ENCODE measurements around the gene CD46. TPM values are rescaled to one million over a fixed set of nuclear protein-coding genes. Genes with fewer than 3 reads are reported as not detected.

The CD46 gene
- total and polyA plus RNA-seq, 9 donors: 78.8 to 165 (median 121) TPM

- intact Hi-C loops (cut with DNase I): loop anchor here in 2 of 4 donors (2.0 to 10.0 kb wide), 3 partner anchors 39 to 137 kb away; no protein-coding TSS in a partner anchor
- no peak for TF ChIP-seq CTCF (IDR thresholded peaks at IDR 0.05)
- TF ChIP-seq EP300 (IDR thresholded peaks at IDR 0.05): no peak
- no peak for TF ChIP-seq POLR2A (IDR thresholded peaks at IDR 0.05)
- Histone ChIP-seq H3K9me3 (no peaks in the 10 kb centered on the region), H3K27ac (peak overlapping the region in 1 of 2 donors; percentile 8), H3K27me3 (no peaks in the 10 kb centered on the region), H3K4me3 (no peak overlapping the region), H3K36me3 (no peaks in the 10 kb centered on the region), H3K4me1 (ENCODE audit: insufficient read depth) (peaks cover 24% of the 10 kb centered on the region)
- peak in 1 of 5 donors; percentile 2 for DNase-seq
- WGBS, 3 donors: 74 to 82% (median 77%) methylated on average over 5 of the region's 5 CpGs
Measured at GRCh38 chr1:207828046-207828445, 76.2 kb downstream of the CD46 start.

GRCh38 chr1:207828485-207829158 is 76.8 kb downstream of the CD46 start:
- H3K9me3 ChIP-seq: no peaks in the 10 kb centered on the region
- peaks cover 24% of the 10 kb centered on the region for H3K4me1 ChIP-seq (ENCODE audit: insufficient read depth)
- TF ChIP-seq CTCF (IDR thresholded peaks at IDR 0.05) (peak; percentile 36 to 79 (median 68)), EP300 (IDR thresholded peaks at IDR 0.05) (no peak)
- H3K4me3 ChIP-seq: no peak overlapping the region
- no peaks in the 10 kb centered on the region for H3K27me3 ChIP-seq
- 55 to 64% (median 63%) methylated on average over 2 of the region's 2 CpGs for WGBS, 3 donors
- peak overlapping the region in 1 of 2 donors; percentile 8 for H3K27ac ChIP-seq
- no peaks in the 10 kb centered on the region for H3K36me3 ChIP-seq
- intact Hi-C loops (cut with DNase I): loop anchor here in 2 of 4 donors (2.0 to 10.0 kb wide), 3 partner anchors 38 to 136 kb away; no protein-coding TSS in a partner anchor
- DNase-seq: peak; percentile 59 to 76 (median 64)

GRCh38 chr1:207829576-207829975 is 77.7 kb downstream of the CD46 start:
- no peaks in the 10 kb centered on the region for H3K9me3 ChIP-seq
- H3K36me3 ChIP-seq: no peaks in the 10 kb centered on the region
- no peak overlapping the region for H3K27ac ChIP-seq
- H3K4me1 ChIP-seq (ENCODE audit: insufficient read depth): peaks cover 22% of the 10 kb centered on the region
- no peak for DNase-seq
- no peak overlapping the region for H3K4me3 ChIP-seq
- intact Hi-C loops (cut with DNase I): loop anchor here in 2 of 4 donors (2.0 to 10.0 kb wide), 3 partner anchors 37 to 135 kb away; no protein-coding TSS in a partner anchor
- H3K27me3 ChIP-seq: no peaks in the 10 kb centered on the region
- TF ChIP-seq EP300 (IDR thresholded peaks at IDR 0.05) (no peak), CTCF (IDR thresholded peaks at IDR 0.05) (no peak), POLR2A (IDR thresholded peaks at IDR 0.05) (no peak)

- Histone ChIP-seq H3K9me3 (no peaks in the 10 kb centered on the region), H3K27me3 (no peaks in the 10 kb centered on the region), H3K4me1 (ENCODE audit: insufficient read depth) (peaks cover 11% of the 10 kb centered on the region), H3K4me3 (no peak overlapping the region), H3K36me3 (no peaks in the 10 kb centered on the region), H3K27ac (no peak overlapping the region)
- TF ChIP-seq CTCF (IDR thresholded peaks at IDR 0.05): no peak
- no peak for TF ChIP-seq EP300 (IDR thresholded peaks at IDR 0.05)
- WGBS, 3 donors: 85 to 89% (median 89%) methylated on average over 9 of the region's 9 CpGs
- intact Hi-C loops (cut with DNase I): loop anchor here in 1 of 4 donors (5.0 kb wide), 1 partner anchor 37 kb away; no protein-coding TSS in a partner anchor
- peak in 2 of 5 donors; percentile 20 to 35 for DNase-seq
Measured at GRCh38 chr1:207830788-207831187, 78.9 kb downstream of the CD46 start.

Measured in ovary (tissue), 9 donors.